ENCODE measurements around the gene CHKB. TPM values are rescaled to one million over a fixed set of nuclear protein-coding genes. Genes with fewer than 3 reads are reported as not detected.

Gene CHKB
- polyA plus RNA-seq, 1 donor (not counting 4 experiments of a cell fraction or from before 2014, with no cell fraction given): 49.0 TPM

DNA sequence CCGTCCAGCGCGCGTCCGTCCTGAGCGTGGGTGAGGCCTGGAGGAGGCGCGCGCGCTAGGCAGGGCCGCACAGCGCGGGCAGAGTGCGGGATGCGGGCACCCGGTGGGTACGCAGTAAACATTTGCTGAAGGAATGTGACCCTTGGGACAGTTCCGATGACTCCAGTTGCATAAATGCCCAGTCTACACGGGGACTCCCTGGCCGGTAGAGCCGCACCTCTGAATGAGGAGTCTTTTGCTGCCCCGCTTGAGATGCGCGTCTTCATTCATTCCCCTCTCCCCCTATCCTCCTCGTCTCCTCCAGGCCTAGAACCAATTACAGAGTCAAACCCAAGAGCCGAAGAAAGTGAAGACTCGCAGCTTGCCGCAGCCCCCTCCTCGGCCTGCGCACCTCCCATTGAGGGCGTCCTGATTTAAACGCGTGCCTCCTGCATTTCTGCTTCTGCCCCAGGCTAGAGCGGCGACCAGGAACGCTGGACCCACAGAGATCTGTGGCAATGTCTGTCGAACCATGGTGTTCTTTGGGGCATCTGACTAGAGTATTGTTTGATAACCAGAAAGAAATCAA, 729 bp upstream of the CHKB start:
- dilution Hi-C loops (cut with MboI; ENCODE audit: extremely low pct_ligation_motif_present, low sequenced_read_pairs): no loop called here
- Histone ChIP-seq H3K9me1 (ENCODE audit: control insufficient read depth, extremely low read depth, insufficient read depth, low read length) (no peaks in the 10 kb centered on the region), H3K27ac (ENCODE audit: control insufficient read depth, insufficient read depth, low read length) (peak overlapping the region; percentile 39), H3K9ac (ENCODE audit: control insufficient read depth, extremely low read depth, insufficient read depth, low read length) (peak overlapping the region; percentile 95), H4K20me1 (ENCODE audit: control insufficient read depth, extremely low read depth, insufficient read depth, low read length) (no peaks in the 10 kb centered on the region), H3K36me3 (ENCODE audit: control insufficient read depth in 2 of 2, extremely low read depth in 1 of 2, insufficient read depth in 2 of 2, low read length in 2 of 2) (peaks cover 2 to 11% of the 10 kb centered on the region in 2 experiments), H3K79me2 (ENCODE audit: control insufficient read depth, insufficient read depth, low read length) (peaks cover 15% of the 10 kb centered on the region), H3K9me3 (ENCODE audit: control insufficient read depth, low read depth, low read length) (no peaks in the 10 kb centered on the region), H3K4me3 (ENCODE audit: control insufficient read depth in 2 of 3, extremely low read depth in 1 of 3, insufficient read depth in 2 of 3, low read depth in 1 of 3, low read length in 3 of 3) (peak overlapping the region; percentile 79 to 94 (median 89)), H3K27me3 (ENCODE audit: control insufficient read depth, extremely low read depth, insufficient read depth, low read length) (no peaks in the 10 kb centered on the region), H2AFZ (ENCODE audit: control insufficient read depth, low read length) (peak overlapping the region; percentile 67), H3K4me1 (ENCODE audit: control insufficient read depth, extremely low read depth, insufficient read depth, low read length) (peaks cover 12% of the 10 kb centered on the region), H3K4me2 (ENCODE audit: control insufficient read depth, extremely low read depth, insufficient read depth, low read depth, low read length) (peak overlapping the region; percentile 96)
- no peak for TF ChIP-seq CTCF (optimal IDR thresholded peaks at IDR 0.05 in 1 of 3, IDR thresholded peaks at IDR 0.05 in 1 of 3, conservative IDR thresholded peaks at IDR 0.05 in 1 of 3; ENCODE audit: extremely low read depth in 1 of 3, insufficient read depth in 2 of 3, low read length in 3 of 3)
- TF ChIP-seq EZH2 (IDR thresholded peaks at IDR 0.05; ENCODE audit: low read length): no peak
- no peak for DNase-seq (ENCODE audit: low read depth, low spot score)
- peak; percentile 13 for FAIRE-seq

DNA sequence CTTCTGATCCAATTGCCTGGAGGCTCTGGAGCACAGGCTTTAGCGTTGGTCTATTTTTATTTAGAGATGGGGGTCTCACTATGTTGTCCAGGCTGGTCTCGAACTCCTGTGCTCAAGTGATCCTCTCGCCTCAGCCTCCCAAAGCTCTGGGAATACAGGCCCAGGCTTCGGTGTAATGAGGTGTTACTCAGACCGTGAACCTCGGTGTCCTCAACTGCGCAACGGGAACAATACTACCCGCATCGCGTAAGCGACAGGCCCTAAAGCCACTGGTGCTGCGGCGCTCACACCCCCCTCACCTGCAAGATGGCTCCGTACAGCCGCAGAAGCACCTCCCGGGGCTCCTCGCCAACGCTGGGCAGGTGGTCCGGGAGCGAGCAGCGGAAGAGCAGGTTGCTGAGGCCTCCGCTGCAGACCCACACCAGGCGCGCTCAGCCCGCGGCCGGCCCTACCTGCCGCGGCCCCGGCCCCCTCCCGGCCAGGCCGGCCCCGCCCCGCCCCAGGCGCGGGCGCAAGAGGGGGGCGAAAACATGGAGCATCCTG, 628 bp downstream of the CHKB start:
- Histone ChIP-seq H3K4me3 (ENCODE audit: control insufficient read depth in 2 of 3, extremely low read depth in 1 of 3, insufficient read depth in 2 of 3, low read depth in 1 of 3, low read length in 3 of 3) (peak overlapping the region; percentile 79 to 86 (median 79)), H2AFZ (ENCODE audit: control insufficient read depth, low read length) (peak overlapping the region; percentile 75), H3K9me3 (ENCODE audit: control insufficient read depth, low read depth, low read length) (no peaks in the 10 kb centered on the region), H3K4me2 (ENCODE audit: control insufficient read depth, extremely low read depth, insufficient read depth, low read depth, low read length) (peak overlapping the region; percentile 80), H3K27me3 (ENCODE audit: control insufficient read depth, extremely low read depth, insufficient read depth, low read length) (no peaks in the 10 kb centered on the region), H3K9ac (ENCODE audit: control insufficient read depth, extremely low read depth, insufficient read depth, low read length) (peak overlapping the region; percentile 95), H3K27ac (ENCODE audit: control insufficient read depth, insufficient read depth, low read length) (peak overlapping the region; percentile 84), H3K79me2 (ENCODE audit: control insufficient read depth, insufficient read depth, low read length) (peaks cover 15% of the 10 kb centered on the region), H3K4me1 (ENCODE audit: control insufficient read depth, extremely low read depth, insufficient read depth, low read length) (peaks cover 12% of the 10 kb centered on the region), H4K20me1 (ENCODE audit: control insufficient read depth, extremely low read depth, insufficient read depth, low read length) (no peaks in the 10 kb centered on the region), H3K36me3 (ENCODE audit: control insufficient read depth in 2 of 2, extremely low read depth in 1 of 2, insufficient read depth in 2 of 2, low read length in 2 of 2) (peaks cover 2 to 11% of the 10 kb centered on the region in 2 experiments), H3K9me1 (ENCODE audit: control insufficient read depth, extremely low read depth, insufficient read depth, low read length) (no peaks in the 10 kb centered on the region)
- TF ChIP-seq CTCF (optimal IDR thresholded peaks at IDR 0.05 in 1 of 3, IDR thresholded peaks at IDR 0.05 in 1 of 3, conservative IDR thresholded peaks at IDR 0.05 in 1 of 3; ENCODE audit: extremely low read depth in 1 of 3, insufficient read depth in 2 of 3, low read length in 3 of 3) (no peak), EZH2 (IDR thresholded peaks at IDR 0.05; ENCODE audit: low read length) (no peak)
- DNase-seq (ENCODE audit: low read depth, low spot score) (no peak), FAIRE-seq (peak; percentile 57)
- dilution Hi-C loops (cut with MboI; ENCODE audit: extremely low pct_ligation_motif_present, low sequenced_read_pairs): no loop called here
